ENCODE data around the gene APOO.

- TF ChIP-seq CTCF (IDR thresholded peaks at IDR 0.05) (no peak), ZFX (IDR thresholded peaks at IDR 0.05; ENCODE audit: borderline replicate concordance) (no peak)
Measured at GRCh38 chrX:23884427-23885024, 23.2 kb downstream of the APOO start.
